K562 (cell line): Measurements from ENCODE around the gene OR2G2. TPM values are rescaled to one million over a fixed set of nuclear protein-coding genes. Genes with fewer than 3 reads are reported as not detected.

ENCODE experiments used
- ARID2 ChIP-seq: fragments of 450-650 bp; IDR thresholded peaks from 2 replicates; pipeline ENCODE4 v1.6.1; 2017; ENCODE audit warnings: antibody characterized with exemption, mild to moderate bottlenecking
- KHSRP ChIP-seq: fragments of 450-650 bp; IDR thresholded peaks from 2 replicates; pipeline ENCODE4 v1.6.1; 2017
- NFIX ChIP-seq: fragments of 250-450 bp; sonication (Bioruptor Pico); IDR thresholded peaks from 2 replicates; pipeline ENCODE4 v1.4.0; 2020; ENCODE audit warnings: low read depth, mild to moderate bottlenecking, moderate library complexity
- PRMT5 ChIP-seq: sonication (generic); formaldehyde crosslinking; IDR thresholded peaks from 2 replicates; pipeline ENCODE4 v1.5.0; 2020; ENCODE audit warnings: missing genetic modification reagents
- RERE ChIP-seq: sonication (generic); formaldehyde crosslinking; IDR thresholded peaks from 2 replicates; pipeline ENCODE4 v1.8.0; 2023; ENCODE audit warnings: missing genetic modification reagents, mild to moderate bottlenecking, borderline replicate concordance
- ZNF140 ChIP-seq: fragments of 250-450 bp; sonication (Bioruptor Pico); IDR thresholded peaks from 2 replicates; pipeline ENCODE4 v1.8.0; 2021; ENCODE audit warnings: moderate library complexity, mild to moderate bottlenecking, inconsistent platforms
- ZNF778 ChIP-seq: fragments of 450-650 bp; formaldehyde crosslinking; IDR thresholded peaks from 2 replicates; pipeline ENCODE4 v1.4.0; 2020; ENCODE audit warnings: mild to moderate bottlenecking, moderate library complexity
- polyA plus RNA-seq, 8 experiments: library from polyadenylated mRNA; depleted of rRNA in 4 of 8; stranded (reverse) in 5 of 8; unstranded in 3 of 8; fragments of >200 nt; fragmentation: Nextera tagmentation in 2 of 8; fragmentation: Illumina TruSeq in 1 of 8; extraction: Ambion mirVana in 2 of 8; extraction: Trizol in 1 of 8; gene quantifications; 2 replicates each; pipeline versions ENCODE4 v1.2.1 to v1.2.3, GENCODE V29; 2011 to 2014; ENCODE audit warnings: inconsistent platforms in 1 of 8, missing spikeins in 1 of 8
- total RNA-seq, 7 experiments: library from RNA; depleted of rRNA in 6 of 7; stranded (reverse); fragments of >200 nt in 6 of 7; fragmentation: Illumina TruSeq in 2 of 7; extraction: Trizol in 2 of 7; gene quantifications; 2 replicates each; pipeline versions ENCODE4 v1.2.1 to v1.2.3, GENCODE V29; 2011 to 2021; ENCODE audit warnings: low replicate concordance in 1 of 7
- TF ChIP-seq, protein P1 (sequence below): fragments of 250-450 bp; sonication (Bioruptor Pico); IDR thresholded peaks from 2 replicates; pipeline ENCODE4 v1.8.0; 2022; ENCODE audit warnings: inconsistent platforms
- TF ChIP-seq, protein P2 (sequence below): sonication (generic); formaldehyde crosslinking; IDR thresholded peaks from 2 replicates; pipeline ENCODE4 v1.4.0; 2020; ENCODE audit warnings: mild to moderate bottlenecking, missing genetic modification reagents

OR2G2 gene
- total and polyA plus RNA-seq, 9 of the 15 experiments (the other 6 are each of a cell fraction or from before 2014, with no cell fraction given): not detected

DNA sequence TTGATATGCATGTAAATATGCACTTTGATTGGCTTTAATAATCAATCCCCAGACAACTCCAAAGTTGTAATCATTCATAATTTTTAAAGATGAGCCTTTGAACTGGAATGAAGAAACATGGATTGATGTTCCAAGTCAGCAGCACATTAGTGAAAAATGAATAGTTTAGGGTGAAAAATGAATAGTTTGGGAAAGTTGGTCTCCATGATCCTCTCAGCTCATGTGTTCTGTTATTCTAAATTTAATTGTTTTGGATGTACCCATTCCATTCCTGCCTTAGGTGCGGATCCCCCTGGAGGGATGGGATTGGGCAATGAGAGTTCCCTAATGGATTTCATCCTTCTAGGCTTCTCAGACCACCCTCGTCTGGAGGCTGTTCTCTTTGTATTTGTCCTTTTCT is 17.1 kb downstream of the OR2G2 start, which contains the start of gene OR2G3 (continued):
- TF ChIP-seq RERE (CRISPR knock-in tag) (no peak), ARID2 (no peak), ZNF140 (CRISPR knock-in tag) (no peak), NFIX (CRISPR knock-in tag) (no peak), ZNF778 (CRISPR knock-in tag) (no peak), PRMT5 (CRISPR knock-in tag) (no peak), KHSRP (no peak)
- TF ChIP-seq, protein P1, sequence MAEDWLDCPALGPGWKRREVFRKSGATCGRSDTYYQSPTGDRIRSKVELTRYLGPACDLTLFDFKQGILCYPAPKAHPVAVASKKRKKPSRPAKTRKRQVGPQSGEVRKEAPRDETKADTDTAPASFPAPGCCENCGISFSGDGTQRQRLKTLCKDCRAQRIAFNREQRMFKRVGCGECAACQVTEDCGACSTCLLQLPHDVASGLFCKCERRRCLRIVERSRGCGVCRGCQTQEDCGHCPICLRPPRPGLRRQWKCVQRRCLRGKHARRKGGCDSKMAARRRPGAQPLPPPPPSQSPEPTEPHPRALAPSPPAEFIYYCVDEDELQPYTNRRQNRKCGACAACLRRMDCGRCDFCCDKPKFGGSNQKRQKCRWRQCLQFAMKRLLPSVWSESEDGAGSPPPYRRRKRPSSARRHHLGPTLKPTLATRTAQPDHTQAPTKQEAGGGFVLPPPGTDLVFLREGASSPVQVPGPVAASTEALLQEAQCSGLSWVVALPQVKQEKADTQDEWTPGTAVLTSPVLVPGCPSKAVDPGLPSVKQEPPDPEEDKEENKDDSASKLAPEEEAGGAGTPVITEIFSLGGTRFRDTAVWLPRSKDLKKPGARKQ: no peak
- TF ChIP-seq, protein P2, sequence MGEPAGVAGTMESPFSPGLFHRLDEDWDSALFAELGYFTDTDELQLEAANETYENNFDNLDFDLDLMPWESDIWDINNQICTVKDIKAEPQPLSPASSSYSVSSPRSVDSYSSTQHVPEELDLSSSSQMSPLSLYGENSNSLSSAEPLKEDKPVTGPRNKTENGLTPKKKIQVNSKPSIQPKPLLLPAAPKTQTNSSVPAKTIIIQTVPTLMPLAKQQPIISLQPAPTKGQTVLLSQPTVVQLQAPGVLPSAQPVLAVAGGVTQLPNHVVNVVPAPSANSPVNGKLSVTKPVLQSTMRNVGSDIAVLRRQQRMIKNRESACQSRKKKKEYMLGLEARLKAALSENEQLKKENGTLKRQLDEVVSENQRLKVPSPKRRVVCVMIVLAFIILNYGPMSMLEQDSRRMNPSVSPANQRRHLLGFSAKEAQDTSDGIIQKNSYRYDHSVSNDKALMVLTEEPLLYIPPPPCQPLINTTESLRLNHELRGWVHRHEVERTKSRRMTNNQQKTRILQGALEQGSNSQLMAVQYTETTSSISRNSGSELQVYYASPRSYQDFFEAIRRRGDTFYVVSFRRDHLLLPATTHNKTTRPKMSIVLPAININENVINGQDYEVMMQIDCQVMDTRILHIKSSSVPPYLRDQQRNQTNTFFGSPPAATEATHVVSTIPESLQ (CRISPR knock-in tag): no peak
- TF ChIP-seq, all 486 proteins: peak for 0
